GM12872 (cell line): Measurements from ENCODE around the gene USP32.

Source experiments
- TF ChIP-seq, protein P1 (sequence below): IDR thresholded peaks from 3 replicates; pipeline ENCODE4 v1.5.1; 2011; ENCODE audit warnings: low read depth, mild to moderate bottlenecking, low read length, moderate library complexity; ENCODE audit not compliant: insufficient read depth

USP32 gene

DNA sequence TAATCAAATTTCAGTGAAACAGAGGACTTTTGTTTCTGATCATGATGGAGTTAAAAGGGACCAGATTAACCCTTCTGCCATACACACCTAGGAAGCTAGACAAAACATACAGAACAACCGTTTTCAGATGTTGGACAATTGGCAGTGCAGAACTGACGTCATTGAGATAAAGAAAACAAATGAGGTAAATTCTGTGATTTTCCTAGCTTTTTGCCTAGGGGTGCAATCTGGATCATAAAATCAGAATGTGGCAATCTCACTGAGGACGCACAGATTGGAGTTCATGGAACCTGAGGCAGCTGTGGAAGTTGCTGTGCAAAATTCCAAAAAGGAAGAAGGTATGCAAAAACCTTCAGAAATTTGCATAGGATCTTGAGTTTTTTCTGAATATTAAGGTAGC, 15.0 kb upstream of the USP32 start:
- TF ChIP-seq, protein P1, sequence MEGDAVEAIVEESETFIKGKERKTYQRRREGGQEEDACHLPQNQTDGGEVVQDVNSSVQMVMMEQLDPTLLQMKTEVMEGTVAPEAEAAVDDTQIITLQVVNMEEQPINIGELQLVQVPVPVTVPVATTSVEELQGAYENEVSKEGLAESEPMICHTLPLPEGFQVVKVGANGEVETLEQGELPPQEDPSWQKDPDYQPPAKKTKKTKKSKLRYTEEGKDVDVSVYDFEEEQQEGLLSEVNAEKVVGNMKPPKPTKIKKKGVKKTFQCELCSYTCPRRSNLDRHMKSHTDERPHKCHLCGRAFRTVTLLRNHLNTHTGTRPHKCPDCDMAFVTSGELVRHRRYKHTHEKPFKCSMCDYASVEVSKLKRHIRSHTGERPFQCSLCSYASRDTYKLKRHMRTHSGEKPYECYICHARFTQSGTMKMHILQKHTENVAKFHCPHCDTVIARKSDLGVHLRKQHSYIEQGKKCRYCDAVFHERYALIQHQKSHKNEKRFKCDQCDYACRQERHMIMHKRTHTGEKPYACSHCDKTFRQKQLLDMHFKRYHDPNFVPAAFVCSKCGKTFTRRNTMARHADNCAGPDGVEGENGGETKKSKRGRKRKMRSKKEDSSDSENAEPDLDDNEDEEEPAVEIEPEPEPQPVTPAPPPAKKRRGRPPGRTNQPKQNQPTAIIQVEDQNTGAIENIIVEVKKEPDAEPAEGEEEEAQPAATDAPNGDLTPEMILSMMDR: no peak

DNA sequence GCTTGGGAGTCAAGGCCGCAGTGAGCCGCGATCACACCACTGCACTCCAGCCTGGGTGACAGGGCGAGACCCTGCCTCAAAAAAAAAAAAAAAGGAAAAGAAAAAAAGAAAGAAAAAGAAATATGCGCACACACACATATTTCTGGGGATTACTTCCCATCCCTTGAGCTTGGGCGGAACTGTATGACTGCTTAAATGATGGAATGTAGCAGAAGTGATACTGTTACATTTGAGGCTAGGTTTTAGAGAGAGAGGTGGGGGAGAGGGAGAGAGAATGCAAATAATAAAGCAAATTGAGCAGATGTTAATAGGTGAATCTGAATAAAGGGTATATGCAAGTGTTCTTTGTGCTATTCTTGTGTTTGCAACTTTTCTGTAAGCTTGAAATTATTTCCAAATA, 12.0 kb upstream of the USP32 start:
- TF ChIP-seq, protein P1: no peak

DNA sequence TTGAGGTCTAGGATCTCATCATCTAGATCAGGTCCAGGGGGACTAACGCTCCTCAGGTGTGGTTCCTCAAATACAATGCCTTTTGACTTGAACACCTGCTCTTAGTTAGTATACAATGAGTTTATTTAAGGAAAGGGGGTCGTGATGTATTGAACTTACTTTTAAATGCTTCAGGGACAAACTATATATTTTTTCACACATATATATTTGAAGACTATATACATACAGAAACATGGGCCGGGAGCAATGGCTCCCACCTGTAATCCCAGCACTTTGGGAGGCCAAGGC, 11.5 kb upstream of the USP32 start:
- TF ChIP-seq, protein P1: no peak

DNA sequence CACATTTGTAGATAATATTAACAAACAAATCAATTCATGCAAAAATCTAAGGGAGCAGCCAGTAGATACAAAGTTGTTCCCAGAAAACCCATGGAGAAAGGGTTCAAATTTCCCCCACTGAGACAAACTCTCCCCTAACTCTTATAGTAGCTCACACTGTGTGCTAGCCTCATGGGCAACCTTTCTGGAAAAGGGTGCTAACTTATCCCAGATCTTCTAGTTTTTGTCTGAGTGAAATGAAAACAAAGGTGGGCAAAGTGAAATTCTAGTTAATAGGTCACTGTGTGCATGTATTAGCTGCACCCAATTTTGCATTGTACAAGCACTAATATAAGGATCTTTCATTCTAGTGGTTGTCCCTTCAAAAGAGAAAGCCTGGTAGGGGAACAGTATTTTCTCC, 9.9 kb upstream of the USP32 start:
- TF ChIP-seq, protein P1: no peak

DNA sequence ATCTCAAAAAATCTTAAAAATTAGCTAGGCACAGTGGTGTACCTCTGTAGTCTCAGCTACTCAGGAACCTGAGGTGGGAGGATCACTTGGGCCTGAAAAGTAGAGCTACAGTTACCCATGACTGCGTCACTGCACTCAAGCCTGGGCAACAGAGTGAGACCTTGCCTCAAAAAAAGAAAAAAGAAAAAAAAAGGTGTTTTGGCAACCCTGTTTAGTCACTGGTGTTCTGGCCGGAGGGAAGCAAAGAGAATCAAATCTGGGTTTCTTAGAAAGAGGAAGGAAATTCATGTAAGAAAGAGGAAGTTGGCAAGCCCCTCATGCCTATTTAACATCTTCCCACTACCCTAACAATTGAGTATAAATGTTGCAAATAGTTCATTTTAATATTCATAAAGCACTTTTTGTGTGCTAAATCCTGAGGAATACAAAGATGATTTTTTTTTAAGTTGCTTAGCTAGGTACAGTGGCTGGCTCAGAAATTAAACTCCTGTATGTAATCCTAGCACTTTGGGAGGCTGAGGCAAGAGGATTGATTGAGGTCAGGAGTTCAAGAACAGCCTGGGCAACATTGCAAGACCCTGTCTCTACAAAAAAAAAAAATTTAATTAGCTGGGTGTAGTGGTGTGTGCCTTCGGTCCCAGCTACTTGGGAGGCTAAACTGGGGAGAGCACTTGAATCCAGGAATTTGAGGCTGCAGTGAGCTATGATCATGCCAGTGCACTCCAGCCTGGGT, 6.5 kb upstream of the USP32 start:
- TF ChIP-seq, protein P1: no peak

DNA sequence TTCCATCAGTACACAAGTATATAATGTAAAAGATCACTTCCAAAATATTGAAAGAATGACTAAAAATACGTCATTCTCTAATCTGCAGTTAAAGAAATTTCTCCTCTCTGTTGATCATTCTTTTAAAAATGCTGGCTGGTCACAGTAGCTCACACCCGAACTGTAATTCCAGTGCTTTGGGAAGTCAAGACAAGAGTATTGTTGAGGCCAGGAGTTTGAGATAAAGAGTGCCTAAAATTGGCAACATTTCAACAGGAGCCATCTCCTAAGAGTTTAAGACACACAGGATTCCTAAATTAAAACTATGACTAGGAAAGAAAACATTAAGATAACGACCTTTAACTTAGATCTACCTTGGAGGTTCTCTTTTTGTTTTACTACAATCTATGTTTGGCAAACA, 4.5 kb upstream of the USP32 start:
- TF ChIP-seq, protein P1: no peak

DNA sequence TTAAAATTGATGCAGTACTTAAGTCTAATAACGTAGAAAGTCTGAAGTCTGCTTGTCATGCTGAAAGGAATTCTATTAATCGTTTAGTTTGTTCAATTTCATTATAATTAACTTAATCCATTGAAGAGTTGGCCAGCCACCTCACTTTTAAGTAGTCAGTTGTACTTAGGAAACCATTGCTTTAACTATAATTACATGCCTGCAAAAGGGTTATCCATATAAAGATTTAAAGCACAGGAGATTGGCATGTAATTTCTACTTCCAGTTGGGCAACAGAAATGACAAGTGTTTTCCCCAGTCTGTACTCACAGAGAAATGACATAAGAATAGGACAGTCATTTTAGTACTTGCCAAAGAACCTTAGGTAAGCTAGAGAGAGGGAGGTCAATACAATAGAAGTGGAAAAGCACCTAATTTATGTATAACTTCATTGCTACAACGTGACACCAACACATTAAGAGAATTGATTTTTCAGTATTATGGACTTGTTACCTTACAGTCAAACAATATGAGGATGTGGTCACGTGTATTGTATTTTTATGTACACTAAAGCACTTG, 3.7 kb upstream of the USP32 start:
- TF ChIP-seq, protein P1: no peak
